ENCODE results near the gene YWHAB.
A peak's percentile ranks its signal among the peaks of the same experiment; 100 is the strongest.

Gene YWHAB

DNA sequence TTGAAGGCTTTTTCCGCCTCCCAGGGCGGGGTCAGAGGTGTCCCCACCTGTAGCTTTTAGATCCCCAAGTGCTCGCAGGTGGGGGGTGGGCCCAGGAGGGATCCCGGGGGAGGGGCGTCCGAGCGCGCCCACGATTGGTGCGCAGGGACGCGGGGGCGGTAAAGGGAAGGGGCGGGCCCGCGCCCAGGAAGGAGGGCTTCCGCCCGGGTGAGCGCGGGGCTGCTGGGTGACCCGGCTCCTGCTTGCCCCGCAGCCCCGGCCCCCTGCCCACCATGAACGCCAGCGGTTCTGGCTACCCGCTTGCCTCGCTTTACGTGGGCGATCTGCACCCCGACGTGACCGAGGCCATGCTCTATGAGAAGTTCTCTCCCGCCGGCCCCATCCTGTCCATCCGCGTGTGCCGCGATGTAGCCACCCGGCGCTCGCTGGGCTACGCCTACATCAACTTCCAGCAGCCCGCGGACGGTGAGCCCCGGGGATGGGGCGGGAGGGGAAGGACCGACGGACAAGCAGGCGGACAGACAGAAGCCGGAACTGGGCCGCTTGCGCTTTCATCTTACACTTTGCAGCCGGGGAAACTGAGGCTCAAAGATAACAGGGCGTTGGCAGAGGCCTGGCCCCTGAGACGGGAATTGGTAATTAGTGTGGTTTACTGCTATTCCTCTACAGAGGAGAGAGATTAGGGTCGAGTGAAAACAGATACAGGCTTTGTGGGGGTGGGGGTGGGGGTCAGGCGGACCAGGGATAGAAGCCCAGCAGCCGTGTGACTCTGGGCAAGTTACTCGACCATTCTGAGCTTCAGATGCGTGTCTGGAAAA is 24.6 kb downstream of the YWHAB start, which contains the start of gene PABPC1L:
Gene PABPC1L, plus strand, starts transcription at position 189 of the 818 bp plus-strand sequence. Its CDS starts 84 bp downstream, at position 273.
- H3K9me3 ChIP-seq (ENCODE audit: low read length) = no peaks in the 10 kb centered on the region
- H3K4me3 ChIP-seq (ENCODE audit: low read length) = peak within 1 kb of the TSS; percentile 39
- H3K4me1 ChIP-seq (ENCODE audit: insufficient read depth, low read length) = no peaks in the 10 kb centered on the region
- H2AFZ ChIP-seq (ENCODE audit: low read depth, low read length) = no peak within 1 kb of the TSS
- no peaks in the 10 kb centered on the region for H3K27me3 ChIP-seq (ENCODE audit: insufficient read depth, low read length)
- H3K36me3 ChIP-seq (ENCODE audit: insufficient read depth, low read length) = peaks cover 32% of the 10 kb centered on the region

DNA sequence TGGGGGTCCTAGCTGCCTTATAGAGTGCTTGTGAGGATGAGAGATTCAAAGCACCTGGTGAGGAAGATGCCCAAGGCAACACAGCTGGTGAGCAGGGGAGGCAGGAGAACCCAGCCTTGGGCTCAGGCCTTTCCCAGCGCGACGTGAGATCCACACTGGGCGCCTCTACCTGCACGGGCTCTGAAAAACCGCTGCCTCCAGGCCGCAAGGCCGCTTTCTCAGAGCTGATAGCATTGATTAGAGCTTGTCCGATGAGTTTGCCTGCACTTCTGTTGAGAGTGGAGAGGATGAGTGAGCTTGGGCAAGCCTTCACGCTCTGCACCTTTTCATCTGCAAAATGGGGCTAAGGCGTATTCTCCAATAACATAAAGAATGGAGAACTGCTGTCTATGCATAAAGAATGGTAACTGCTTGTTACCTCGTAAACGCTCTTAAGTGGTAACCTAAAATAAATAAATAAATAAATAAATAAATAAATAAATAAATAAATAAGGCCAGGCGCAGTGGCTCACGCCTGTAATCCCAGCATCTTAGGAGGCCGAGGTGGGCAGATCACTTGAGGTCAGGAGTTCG is 25.3 kb downstream of the YWHAB start:
- Histone ChIP-seq H3K36me3 (ENCODE audit: insufficient read depth, low read length) (peaks cover 26% of the 10 kb centered on the region), H3K27me3 (ENCODE audit: insufficient read depth, low read length) (no peaks in the 10 kb centered on the region), H3K9me3 (ENCODE audit: low read length) (no peaks in the 10 kb centered on the region), H2AFZ (ENCODE audit: low read depth, low read length) (no peak overlapping the region), H3K4me3 (ENCODE audit: low read length) (peak overlapping the region; percentile 39), H3K4me1 (ENCODE audit: insufficient read depth, low read length) (no peaks in the 10 kb centered on the region)

- H3K27me3 ChIP-seq (ENCODE audit: insufficient read depth, low read length) = no peaks in the 10 kb centered on the region
- H3K36me3 ChIP-seq (ENCODE audit: insufficient read depth, low read length) = peaks cover 20% of the 10 kb centered on the region
- no peaks in the 10 kb centered on the region for H3K4me1 ChIP-seq (ENCODE audit: insufficient read depth, low read length)
- no peak overlapping the region for H3K4me3 ChIP-seq (ENCODE audit: low read length)
- H2AFZ ChIP-seq (ENCODE audit: low read depth, low read length) = no peak overlapping the region
- H3K9me3 ChIP-seq (ENCODE audit: low read length) = no peaks in the 10 kb centered on the region
These were observed 25.9 kb downstream of the YWHAB start for GRCh38 chr20:44911264-44911921.

DNA sequence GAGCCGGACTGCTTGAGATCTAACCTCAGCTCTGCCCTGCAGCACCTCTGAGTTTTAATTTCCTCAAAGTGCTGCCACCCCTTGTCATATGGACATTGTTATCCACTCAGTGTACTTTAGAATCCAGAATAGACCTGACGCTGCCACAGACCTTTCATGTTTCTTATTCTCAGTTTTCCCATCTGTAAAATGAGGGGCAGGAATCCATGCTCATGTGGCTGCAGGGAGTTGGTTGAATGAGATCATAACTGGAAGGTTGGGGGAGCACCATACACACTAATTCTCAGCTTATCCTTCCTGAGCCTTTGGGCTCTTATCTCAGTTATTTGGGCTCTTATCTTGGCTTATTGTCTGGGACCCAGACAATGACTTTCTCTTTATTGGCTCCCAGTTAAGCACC is 26.7 kb downstream of the YWHAB start:
- peaks cover 12% of the 10 kb centered on the region for H3K36me3 ChIP-seq (ENCODE audit: insufficient read depth, low read length)
- H2AFZ ChIP-seq (ENCODE audit: low read depth, low read length) = no peak overlapping the region
- no peaks in the 10 kb centered on the region for H3K4me1 ChIP-seq (ENCODE audit: insufficient read depth, low read length)
- no peak overlapping the region for H3K4me3 ChIP-seq (ENCODE audit: low read length)
- H3K9me3 ChIP-seq (ENCODE audit: low read length) = no peaks in the 10 kb centered on the region
- no peaks in the 10 kb centered on the region for H3K27me3 ChIP-seq (ENCODE audit: insufficient read depth, low read length)

DNA sequence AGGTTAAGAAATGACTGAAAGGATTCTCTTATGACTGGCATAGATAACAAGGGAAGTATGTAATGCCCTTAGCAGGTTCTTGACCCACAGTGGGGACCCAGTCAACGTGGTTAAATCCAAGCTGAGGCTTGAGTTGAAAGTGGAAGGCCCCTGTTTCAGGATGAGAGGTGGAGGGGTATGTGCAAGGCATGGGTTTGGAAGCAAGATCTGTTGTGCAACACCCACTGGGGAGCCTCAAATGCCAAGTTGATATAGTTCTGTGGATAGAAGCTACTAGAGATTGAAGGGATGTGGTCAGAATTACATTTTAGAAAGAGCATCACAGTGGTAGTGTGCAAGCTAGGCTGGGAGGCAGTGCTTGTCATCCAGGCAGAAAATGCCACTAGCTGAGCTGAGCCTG is 29.4 kb downstream of the YWHAB start:
- no peaks in the 10 kb centered on the region for H3K9me3 ChIP-seq (ENCODE audit: low read length)
- H3K4me1 ChIP-seq (ENCODE audit: insufficient read depth, low read length) = no peaks in the 10 kb centered on the region
- H2AFZ ChIP-seq (ENCODE audit: low read depth, low read length) = no peak overlapping the region
- no peak overlapping the region for H3K4me3 ChIP-seq (ENCODE audit: low read length)
- no peaks in the 10 kb centered on the region for H3K36me3 ChIP-seq (ENCODE audit: insufficient read depth, low read length)
- H3K27me3 ChIP-seq (ENCODE audit: insufficient read depth, low read length) = no peaks in the 10 kb centered on the region

GRCh38 chr20:44916586-44916985 is 31.1 kb downstream of the YWHAB start:
- Histone ChIP-seq H3K4me1 (ENCODE audit: insufficient read depth, low read length) (no peaks in the 10 kb centered on the region), H3K4me3 (ENCODE audit: low read length) (no peak overlapping the region), H3K9me3 (ENCODE audit: low read length) (no peaks in the 10 kb centered on the region), H2AFZ (ENCODE audit: low read depth, low read length) (no peak overlapping the region), H3K27me3 (ENCODE audit: insufficient read depth, low read length) (no peaks in the 10 kb centered on the region), H3K36me3 (ENCODE audit: insufficient read depth, low read length) (no peaks in the 10 kb centered on the region)

GRCh38 chr20:44917399-44917798 is 31.9 kb downstream of the YWHAB start:
- H3K4me1 ChIP-seq (ENCODE audit: insufficient read depth, low read length) = no peaks in the 10 kb centered on the region
- H3K36me3 ChIP-seq (ENCODE audit: insufficient read depth, low read length) = no peaks in the 10 kb centered on the region
- H3K9me3 ChIP-seq (ENCODE audit: low read length) = no peaks in the 10 kb centered on the region
- H3K27me3 ChIP-seq (ENCODE audit: insufficient read depth, low read length) = no peaks in the 10 kb centered on the region
- no peak overlapping the region for H3K4me3 ChIP-seq (ENCODE audit: low read length)
- no peak overlapping the region for H2AFZ ChIP-seq (ENCODE audit: low read depth, low read length)

GRCh38 chr20:44918342-44918741 is 32.8 kb downstream of the YWHAB start:
- Histone ChIP-seq H3K9me3 (ENCODE audit: low read length) (no peaks in the 10 kb centered on the region), H3K36me3 (ENCODE audit: insufficient read depth, low read length) (no peaks in the 10 kb centered on the region), H2AFZ (ENCODE audit: low read depth, low read length) (no peak overlapping the region), H3K4me1 (ENCODE audit: insufficient read depth, low read length) (no peaks in the 10 kb centered on the region), H3K27me3 (ENCODE audit: insufficient read depth, low read length) (no peaks in the 10 kb centered on the region), H3K4me3 (ENCODE audit: low read length) (no peak overlapping the region)

GRCh38 chr20:44918761-44919160 is 33.3 kb downstream of the YWHAB start:
- H3K27me3 ChIP-seq (ENCODE audit: insufficient read depth, low read length) = no peaks in the 10 kb centered on the region
- H2AFZ ChIP-seq (ENCODE audit: low read depth, low read length) = no peak overlapping the region
- H3K9me3 ChIP-seq (ENCODE audit: low read length) = no peaks in the 10 kb centered on the region
- H3K36me3 ChIP-seq (ENCODE audit: insufficient read depth, low read length) = no peaks in the 10 kb centered on the region
- no peaks in the 10 kb centered on the region for H3K4me1 ChIP-seq (ENCODE audit: insufficient read depth, low read length)
- no peak overlapping the region for H3K4me3 ChIP-seq (ENCODE audit: low read length)

- H3K36me3 ChIP-seq (ENCODE audit: insufficient read depth, low read length) = no peaks in the 10 kb centered on the region
- H3K4me1 ChIP-seq (ENCODE audit: insufficient read depth, low read length) = no peaks in the 10 kb centered on the region
- no peaks in the 10 kb centered on the region for H3K27me3 ChIP-seq (ENCODE audit: insufficient read depth, low read length)
- H3K9me3 ChIP-seq (ENCODE audit: low read length) = no peaks in the 10 kb centered on the region
- no peak overlapping the region for H2AFZ ChIP-seq (ENCODE audit: low read depth, low read length)
- H3K4me3 ChIP-seq (ENCODE audit: low read length) = no peak overlapping the region
These were observed 35.9 kb downstream of the YWHAB start for GRCh38 chr20:44921447-44921846.

GRCh38 chr20:44924541-44924940 is 39.0 kb downstream of the YWHAB start:
- H2AFZ ChIP-seq (ENCODE audit: low read depth, low read length) = no peak overlapping the region
- no peaks in the 10 kb centered on the region for H3K9me3 ChIP-seq (ENCODE audit: low read length)
- H3K4me3 ChIP-seq (ENCODE audit: low read length) = no peak overlapping the region
- H3K36me3 ChIP-seq (ENCODE audit: insufficient read depth, low read length) = no peaks in the 10 kb centered on the region
- H3K4me1 ChIP-seq (ENCODE audit: insufficient read depth, low read length) = no peaks in the 10 kb centered on the region
- H3K27me3 ChIP-seq (ENCODE audit: insufficient read depth, low read length) = no peaks in the 10 kb centered on the region

- Histone ChIP-seq H3K36me3 (ENCODE audit: insufficient read depth, low read length) (no peaks in the 10 kb centered on the region), H3K27me3 (ENCODE audit: insufficient read depth, low read length) (no peaks in the 10 kb centered on the region), H3K9me3 (ENCODE audit: low read length) (no peaks in the 10 kb centered on the region), H3K4me3 (ENCODE audit: low read length) (no peak overlapping the region), H2AFZ (ENCODE audit: low read depth, low read length) (no peak overlapping the region), H3K4me1 (ENCODE audit: insufficient read depth, low read length) (no peaks in the 10 kb centered on the region)
These were observed 43.1 kb downstream of the YWHAB start for GRCh38 chr20:44928595-44928994.

GRCh38 chr20:44930517-44931168 is 45.1 kb downstream of the YWHAB start:
- no peaks in the 10 kb centered on the region for H3K4me1 ChIP-seq (ENCODE audit: insufficient read depth, low read length)
- no peaks in the 10 kb centered on the region for H3K27me3 ChIP-seq (ENCODE audit: insufficient read depth, low read length)
- H2AFZ ChIP-seq (ENCODE audit: low read depth, low read length) = no peak overlapping the region
- no peaks in the 10 kb centered on the region for H3K9me3 ChIP-seq (ENCODE audit: low read length)
- no peak overlapping the region for H3K4me3 ChIP-seq (ENCODE audit: low read length)
- H3K36me3 ChIP-seq (ENCODE audit: insufficient read depth, low read length) = no peaks in the 10 kb centered on the region
